Measurements from ENCODE around the gene CANT1.

DNA sequence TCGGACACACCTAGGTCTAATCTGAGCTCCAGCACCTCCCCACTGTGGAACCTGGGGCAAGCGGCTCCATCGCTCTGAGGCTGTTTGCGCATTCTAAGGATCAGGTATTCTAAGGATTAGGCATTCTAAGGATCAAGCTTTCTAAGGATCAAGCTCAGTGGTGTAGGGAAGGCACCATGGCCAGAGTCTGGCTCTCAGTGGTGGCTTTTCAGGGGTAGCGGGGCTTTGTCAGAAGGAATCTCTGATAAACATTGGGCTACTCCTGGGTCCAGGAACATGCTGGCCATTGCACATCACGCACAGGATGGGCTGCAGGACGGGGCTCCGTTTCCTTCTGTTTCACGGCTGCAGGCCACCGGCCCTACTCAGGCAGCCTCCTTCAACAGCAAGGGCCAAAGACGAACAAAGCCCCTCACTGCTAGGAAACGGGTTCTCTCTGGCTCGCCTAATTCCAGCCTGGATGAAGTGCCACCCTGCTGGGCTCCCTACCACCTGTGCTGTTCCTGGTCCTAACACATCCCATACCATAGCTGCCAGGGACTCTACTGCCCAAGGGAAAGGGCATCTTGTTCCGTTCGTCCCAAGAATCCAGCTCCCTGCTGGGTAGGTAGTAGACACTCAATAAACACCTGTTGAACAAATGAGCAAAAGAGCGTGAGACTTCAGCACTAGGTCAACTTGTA lies 19.9 kb upstream of the CANT1 start:
- TF ChIP-seq POLR2A (IDR thresholded peaks at IDR 0.05) (no peak), CTCF (IDR thresholded peaks at IDR 0.05) (no peak)
